HG03439 (cell line): ENCODE data around the gene HSFX3.
"Not testable (repeated sequence)": the region's sequence is repeated elsewhere in the genome, so short reads cannot be mapped to it uniquely, and the experiment has no call there.

Source experiments
- ATAC-seq: cut with Tn5 transposase; IDR thresholded peaks from one replicate; pipeline ENCODE4 v1.9.1; 2021; ENCODE audit warnings: mild to moderate bottlenecking, moderate library complexity; ENCODE audit not compliant: unreplicated experiment

HSFX3 gene, protein sequence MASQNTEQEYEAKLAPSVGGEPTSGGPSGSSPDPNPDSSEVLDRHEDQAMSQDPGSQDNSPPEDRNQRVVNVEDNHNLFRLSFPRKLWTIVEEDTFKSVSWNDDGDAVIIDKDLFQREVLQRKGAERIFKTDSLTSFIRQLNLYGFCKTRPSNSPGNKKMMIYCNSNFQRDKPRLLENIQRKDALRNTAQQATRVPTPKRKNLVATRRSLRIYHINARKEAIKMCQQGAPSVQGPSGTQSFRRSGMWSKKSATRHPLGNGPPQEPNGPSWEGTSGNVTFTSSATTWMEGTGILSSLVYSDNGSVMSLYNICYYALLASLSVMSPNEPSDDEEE

DNA sequence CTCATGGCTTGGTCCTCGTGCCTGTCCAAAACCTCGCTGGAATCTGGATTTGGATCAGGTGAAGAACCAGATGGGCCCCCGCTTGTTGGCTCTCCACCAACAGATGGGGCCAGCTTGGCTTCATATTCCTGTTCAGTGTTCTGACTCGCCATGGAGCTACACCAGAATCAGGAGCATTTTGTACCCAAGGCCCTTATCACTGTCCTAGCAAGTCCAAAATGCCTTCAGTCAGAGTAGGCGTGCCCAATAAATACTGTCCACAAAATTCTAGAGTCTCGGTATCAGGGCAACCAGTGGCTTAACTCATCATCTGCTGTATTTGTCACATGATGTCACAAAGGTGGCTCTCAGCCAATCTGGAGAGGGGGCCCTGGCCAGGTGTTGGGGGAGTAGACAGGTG is at the start of gene HSFX3:
Gene HSFX3 (minus strand): TSS at position 224 of the 400 bp plus-strand sequence. CDS start 72 bp downstream, at position 152.
- not testable (repeated sequence) for ATAC-seq

DNA sequence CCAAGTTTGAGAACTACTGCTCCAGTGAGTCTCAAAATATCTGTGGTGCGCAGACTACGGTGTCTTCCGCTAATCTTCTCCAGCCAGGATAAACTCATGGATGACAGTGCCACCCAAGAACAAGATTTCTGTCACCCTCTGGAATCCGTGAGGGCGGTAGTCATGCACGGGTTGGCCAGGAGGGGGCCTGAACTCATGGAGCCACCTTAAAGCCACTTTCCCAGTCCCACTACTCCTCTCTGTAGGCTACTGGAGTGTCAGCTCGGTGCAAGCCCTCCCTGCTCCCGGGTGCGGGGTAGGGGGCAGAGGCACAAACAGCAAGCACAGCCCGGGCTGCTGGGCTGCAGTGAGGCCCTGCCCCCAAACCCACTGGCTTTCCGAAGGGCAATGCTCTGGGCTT is 48.9 kb upstream of the HSFX3 start:
- not testable (repeated sequence) for ATAC-seq

GRCh38 chrX:149595943-149596342 is 46.2 kb upstream of the HSFX3 start:
- ATAC-seq: not testable (repeated sequence)

DNA sequence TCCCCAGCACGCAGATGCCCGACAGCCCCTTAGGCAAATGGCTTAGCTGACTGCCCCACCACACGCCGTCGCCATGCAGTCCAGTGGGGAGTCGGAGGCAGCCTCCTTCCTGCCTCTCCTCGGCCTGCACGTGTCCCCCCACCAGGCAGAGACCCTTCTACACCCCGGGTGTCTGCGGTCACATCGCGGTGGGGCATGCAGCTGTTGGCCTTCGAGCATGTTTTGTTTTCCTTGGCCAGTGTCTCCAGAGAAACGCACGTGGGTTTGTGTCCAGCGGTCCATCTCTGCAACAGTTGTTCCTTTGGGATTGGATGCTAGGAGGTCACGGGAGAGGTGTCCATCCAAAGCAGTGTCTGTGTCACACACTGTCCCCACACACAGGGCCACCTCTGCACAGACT is 45.5 kb upstream of the HSFX3 start, which contains the start of gene HSFX2:
Gene HSFX2 (minus strand): TSS at position 101 of the 400 bp plus-strand sequence. CDS start 614 bp downstream, outside the sequence.
- ATAC-seq: not testable (repeated sequence)

DNA sequence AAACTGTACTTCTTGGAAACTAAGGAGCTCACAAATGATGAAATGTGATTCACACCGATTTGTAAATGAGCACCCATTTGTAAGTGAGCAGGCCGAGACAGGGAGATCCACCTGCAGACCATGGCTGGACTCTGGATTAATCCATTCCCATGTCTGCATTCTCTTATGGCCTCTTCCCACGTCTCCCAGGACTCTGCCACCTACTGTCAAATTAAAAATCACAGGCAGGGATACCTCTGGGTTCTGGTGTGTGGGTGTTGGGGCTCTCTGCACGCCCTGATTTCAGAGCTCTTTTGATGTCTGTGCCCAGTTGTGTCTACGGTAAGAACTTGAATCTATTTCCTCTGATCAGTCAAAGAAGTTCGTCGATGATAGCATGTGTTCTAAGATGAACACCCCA is 41.3 kb upstream of the HSFX3 start:
- ATAC-seq: not testable (repeated sequence)

- ATAC-seq: not testable (repeated sequence)
Observed at GRCh38 chrX:149587359-149587758, 37.6 kb upstream of the HSFX3 start, which contains the start of gene MAGEA9B. TSS of gene MAGEA9B (minus strand) at chrX:149587459. CDS start at chrX:149583179, 4,280 bp downstream.

DNA sequence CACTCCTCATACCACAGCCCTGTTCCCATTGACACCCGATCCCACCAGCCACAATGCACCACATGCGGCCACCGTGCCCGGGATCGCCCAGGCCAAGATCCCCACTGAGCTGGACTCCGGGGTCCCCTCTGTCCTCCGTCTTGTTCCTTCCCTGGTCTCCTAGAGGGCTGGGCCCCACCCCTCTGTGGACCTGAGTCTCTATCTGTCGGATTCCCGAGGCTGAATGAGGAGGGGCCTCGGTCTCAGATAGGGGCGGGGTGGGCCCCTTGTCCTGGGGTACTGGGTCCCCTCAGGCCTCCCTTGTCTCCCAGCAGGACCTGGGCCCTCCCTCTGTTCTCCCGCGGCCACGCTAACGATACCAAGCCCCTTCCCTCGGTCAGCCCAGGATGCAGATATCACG is 35.9 kb upstream of the HSFX3 start:
- not testable (repeated sequence) for ATAC-seq

GRCh38 chrX:149573456-149573855 is 23.7 kb upstream of the HSFX3 start:
- ATAC-seq: peak; percentile 100

DNA sequence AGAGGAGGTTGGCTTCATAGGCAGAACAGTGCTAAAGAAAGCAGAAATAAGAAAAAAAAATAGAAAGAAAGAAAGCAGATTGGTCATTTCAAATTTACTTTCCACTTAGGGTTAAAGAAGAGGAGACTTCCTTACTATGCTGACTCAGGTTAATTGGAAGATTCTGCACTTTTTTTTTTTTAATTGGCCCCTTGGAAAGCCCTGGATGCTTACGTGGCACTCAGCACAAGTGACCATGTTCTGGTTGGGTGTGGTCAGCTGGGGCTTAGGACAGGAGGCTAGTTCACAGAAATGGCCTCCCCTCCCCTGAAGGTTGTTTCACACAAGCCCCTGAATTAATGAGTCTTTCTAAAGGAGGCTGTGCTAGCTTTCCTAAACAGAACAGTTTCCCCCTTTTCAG is 23.0 kb upstream of the HSFX3 start:
- no peak for ATAC-seq

DNA sequence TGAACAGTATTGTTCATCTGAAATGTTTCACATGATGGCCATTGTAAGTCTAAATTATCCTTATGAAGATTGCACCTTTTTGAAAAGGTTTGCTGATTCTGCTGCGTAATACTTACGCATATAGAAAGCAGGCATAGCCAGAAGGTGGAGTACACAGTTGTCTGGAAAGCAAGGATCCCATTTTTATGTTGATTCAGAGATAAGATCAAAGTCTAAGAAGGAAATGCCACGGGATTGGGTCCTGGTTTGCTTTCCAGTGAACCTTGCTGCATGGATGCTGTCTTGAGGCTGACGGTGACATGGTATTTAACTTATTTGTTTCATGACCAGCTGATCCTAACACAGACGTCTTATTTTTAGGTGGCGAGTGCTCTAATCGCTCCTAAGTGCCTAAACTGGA is 22.0 kb upstream of the HSFX3 start:
- no peak for ATAC-seq

- no peak for ATAC-seq
Observed at GRCh38 chrX:149570668-149571067, 20.9 kb upstream of the HSFX3 start.

- no peak for ATAC-seq
Observed at GRCh38 chrX:149569770-149570169, 20.0 kb upstream of the HSFX3 start.

DNA sequence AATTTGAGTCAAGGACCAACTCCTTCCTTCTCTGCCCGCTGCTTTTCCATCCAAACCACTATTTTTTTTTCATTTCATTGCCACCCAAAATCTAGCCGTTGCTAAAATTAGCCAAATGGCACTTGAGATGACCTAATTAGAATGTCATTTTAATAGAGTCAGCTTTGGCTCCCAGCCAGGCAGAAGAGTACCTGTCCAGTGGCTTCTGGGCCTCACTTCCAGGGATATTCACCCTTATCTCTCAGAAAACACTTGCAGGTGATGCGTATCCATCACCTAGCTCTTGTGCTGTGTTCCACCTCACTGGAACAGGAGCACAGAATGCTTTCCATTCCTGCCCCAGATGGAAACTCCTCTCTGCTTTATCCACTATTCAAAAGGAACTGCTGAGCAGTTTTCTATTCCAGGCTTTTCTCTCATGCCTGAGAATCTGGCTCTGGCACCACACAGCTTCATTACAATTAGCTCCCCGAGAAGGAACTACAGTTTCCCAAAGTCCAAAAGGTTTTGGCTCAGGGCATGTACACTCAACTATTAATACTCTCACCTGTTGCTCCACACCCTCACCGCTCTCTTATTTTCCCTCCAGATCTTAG is 19.1 kb upstream of the HSFX3 start:
- no peak for ATAC-seq

GRCh38 chrX:149567621-149568417 is 18.1 kb upstream of the HSFX3 start:
- no peak for ATAC-seq

DNA sequence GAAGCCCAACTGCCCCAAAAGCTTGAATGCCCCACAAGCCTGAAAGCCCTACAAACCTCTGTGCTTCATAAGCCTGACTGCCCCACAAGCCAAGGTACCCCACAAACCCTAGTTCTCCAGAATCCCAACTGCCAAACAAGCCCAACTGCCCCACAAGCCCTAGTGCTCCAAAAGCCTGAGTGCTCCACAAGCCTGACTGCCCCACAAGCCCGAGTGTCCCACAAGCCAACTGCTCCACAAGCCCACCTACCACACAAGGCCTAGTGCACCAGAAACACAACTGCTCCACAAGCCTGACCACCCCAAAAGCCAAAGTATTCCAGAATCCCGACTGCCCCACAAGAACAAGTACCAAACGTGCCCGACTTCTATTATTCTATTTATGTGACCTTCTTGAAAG is 13.6 kb upstream of the HSFX3 start:
- no peak for ATAC-seq

DNA sequence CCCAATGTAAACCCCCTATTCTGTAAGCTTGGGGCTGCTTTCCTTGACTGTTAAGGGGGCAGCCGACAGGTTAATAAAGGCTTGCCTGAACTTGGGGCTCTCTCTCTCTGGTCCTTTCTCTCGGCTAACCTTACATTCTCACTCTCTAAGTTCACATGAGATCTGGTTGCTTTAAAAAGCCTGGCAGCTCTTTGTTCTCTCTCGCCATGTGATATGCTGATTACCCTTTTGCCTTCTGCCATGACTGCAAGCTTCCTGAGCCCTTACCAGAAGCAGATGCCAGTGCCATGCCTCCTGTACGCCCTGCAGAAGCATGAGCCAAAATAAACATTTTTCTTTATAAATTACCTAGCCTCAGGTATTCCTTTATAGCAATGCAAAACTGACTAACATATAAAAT is 5.5 kb upstream of the HSFX3 start:
- not testable (repeated sequence) for ATAC-seq

- not testable (repeated sequence) for ATAC-seq
Observed at GRCh38 chrX:149551939-149552248, 2.2 kb upstream of the HSFX3 start.

GRCh38 chrX:149551245-149551938 is 1.7 kb upstream of the HSFX3 start:
- not testable (repeated sequence) for ATAC-seq

DNA sequence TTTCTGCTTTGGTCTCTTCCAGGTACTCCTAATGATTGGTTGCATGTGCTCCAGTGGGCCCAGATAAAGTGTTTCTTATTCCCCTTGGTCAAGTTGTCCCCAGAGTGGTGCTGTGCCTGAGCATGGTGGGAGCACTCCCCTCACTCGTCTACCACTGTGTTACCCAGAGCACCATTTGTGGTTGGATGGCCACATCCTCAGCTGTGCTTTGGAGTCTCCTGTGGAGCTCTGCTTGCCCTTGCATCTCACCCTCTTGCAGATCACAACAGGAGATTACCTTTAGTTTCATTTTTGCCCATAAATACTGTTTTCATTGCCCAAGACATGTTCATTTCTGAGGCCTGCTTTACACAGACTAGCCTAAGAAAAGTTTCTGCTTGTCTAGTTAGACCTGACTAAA is 730 bp upstream of the HSFX3 start:
- ATAC-seq: not testable (repeated sequence)

- ATAC-seq: not testable (repeated sequence)
Observed at GRCh38 chrX:149547782-149548181, 1.9 kb downstream of the HSFX3 start.

GRCh38 chrX:149546962-149547361 is 2.8 kb downstream of the HSFX3 start:
- not testable (repeated sequence) for ATAC-seq
